ENCODE data around the gene TMEM31.

Gene TMEM31, protein sequence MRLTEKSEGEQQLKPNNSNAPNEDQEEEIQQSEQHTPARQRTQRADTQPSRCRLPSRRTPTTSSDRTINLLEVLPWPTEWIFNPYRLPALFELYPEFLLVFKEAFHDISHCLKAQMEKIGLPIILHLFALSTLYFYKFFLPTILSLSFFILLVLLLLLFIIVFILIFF

GRCh38 chrX:103710609-103711008 is at the start of gene TMEM31:
Gene TMEM31, plus strand, starts transcription at chrX:103710909. Its CDS starts 1,350 bp downstream, at chrX:103712259.
- DNase-seq (ENCODE audit: low read depth): no peak

GRCh38 chrX:103663981-103664762 is 46.5 kb upstream of the TMEM31 start:
- DNase-seq (ENCODE audit: low read depth): no peak

DNA sequence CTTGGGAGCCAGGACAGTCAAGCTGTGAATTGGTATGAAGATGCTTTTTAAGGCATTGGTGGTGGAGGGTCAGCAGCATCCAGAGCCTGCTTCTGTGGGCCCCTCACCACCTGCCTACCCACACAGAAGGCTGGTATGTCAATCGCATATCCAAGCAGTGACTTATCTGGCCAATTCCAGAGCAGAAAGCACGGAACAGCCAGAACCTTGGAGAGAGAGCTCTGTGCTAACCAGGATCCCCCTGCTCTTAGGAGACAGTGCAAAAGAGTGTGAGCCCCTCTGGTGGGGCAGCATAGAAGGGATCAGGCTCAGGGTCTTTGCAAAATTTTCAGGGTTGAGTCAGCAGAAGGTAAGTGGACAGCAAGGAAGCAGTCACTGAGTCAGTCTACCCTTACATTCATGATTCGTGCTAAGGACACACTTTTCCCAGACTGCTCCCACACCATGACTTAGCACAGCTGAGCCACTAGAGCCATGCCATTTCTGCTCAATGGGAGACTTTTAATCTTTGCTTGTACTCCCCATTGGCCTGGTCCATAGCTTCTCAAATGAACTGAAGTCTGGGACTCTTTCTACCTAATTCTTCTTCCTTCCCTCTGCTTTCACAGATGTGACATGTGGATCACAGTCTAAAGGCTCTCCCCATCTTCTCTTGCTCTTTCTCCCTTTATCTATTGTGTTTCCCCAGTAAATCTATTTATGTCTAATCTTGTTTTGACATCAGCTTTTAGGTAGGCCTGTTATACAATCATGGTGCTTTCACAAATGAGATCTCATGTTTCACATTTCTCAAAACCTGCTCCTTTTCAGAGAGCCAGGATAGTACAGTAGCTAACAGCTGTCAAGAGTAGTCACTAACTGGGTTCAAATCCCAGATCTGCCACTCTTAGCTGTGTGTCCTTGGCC is 44.3 kb upstream of the TMEM31 start:
- DNase-seq (ENCODE audit: low read depth): no peak

DNA sequence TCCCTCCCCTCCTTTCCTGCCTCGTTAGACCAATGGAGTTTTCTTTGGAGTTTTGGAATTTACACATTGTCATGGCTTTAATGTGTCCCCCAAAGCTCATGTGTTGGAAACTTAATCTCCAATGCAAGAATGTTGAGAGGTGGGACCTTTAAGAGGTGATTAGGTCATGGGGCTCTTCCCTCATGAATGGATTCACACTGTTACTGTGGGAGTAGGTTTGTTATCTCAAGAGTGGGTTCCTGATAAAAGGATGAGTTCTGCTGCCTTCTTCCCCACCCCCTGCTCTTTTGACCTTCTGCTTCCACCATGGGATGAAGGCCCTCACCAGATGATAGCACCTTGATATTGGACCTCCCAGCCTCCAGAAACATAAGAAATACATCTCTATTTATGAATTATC is 41.0 kb upstream of the TMEM31 start:
- DNase-seq (ENCODE audit: low read depth): no peak

DNA sequence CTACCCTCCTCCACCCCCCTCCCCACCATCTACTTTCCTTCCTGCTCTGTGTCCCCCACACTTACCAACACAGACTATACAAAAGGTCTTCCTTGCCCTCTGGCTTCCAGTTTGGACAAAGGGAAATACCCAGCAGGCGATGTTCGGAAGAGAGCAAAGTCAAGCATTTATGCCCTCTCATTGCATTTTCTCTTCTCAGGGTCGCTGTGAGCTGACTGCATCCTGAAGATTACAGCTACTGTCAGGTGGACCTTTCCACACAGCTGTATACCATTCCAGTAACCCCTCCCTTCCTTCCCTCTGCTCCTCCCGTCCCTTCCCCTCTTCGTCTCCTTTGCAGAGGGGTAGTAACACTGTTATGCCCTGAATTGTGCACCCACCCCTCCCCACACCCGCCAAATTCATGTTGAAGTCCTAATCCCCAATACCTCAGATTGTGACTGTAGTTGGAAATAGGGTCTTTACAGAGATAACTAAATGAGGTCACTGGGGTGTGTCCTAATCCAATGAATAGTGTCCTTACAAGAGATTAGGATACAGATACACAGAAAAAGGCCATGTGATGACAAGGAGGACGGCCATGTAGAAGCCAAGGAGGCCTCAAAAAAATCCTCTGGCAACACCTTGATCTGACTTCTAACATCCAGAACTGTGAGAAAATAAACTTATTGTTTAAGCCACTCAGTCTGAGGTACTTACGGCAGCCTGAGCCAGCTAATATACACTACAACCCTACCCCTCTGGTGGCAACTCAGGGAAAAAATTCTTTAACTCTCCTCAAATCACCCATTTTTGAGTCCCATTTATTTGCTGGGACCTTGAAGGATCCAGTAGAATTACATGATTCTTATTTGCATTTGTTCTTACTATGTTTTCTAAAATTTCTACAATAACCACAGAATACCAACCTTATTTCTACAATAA is 35.9 kb upstream of the TMEM31 start:
- no peak for DNase-seq (ENCODE audit: low read depth)

DNA sequence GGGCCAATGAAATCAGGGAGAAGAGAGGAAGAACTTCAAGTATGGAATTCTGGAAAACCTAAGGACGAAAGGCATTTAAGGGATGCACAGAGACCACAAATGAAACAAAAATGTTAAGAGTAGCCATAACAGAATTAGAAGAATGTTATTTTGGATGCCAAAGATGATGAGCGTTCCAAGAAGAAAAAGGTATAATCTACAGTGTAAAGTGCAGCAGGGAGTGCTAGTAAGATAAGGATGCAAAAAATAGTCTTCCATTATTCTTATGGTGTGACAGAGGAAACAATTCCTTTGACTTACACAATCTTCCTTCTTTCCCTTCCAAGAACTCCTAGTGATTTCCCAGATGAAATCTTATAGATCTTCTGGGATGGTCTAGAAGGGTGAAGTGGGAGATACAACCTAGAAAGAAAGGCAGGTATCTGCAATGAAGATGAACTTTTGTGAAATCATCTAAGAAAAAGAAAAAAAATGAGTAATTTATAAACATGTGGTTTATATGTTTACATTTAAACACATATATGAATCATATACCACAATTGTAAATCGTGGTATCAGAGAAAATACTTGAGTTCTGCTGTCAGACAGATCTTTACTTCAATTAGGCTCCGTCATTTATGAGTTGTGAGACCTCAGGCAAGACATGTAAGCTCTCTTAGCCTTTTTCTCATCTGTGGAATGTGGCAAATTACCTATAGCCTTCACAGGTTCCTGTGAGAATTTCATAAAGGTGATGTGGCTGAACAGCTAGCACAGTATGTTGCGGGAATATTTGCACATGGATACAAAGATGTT is 32.3 kb upstream of the TMEM31 start:
- DNase-seq (ENCODE audit: low read depth): no peak

GRCh38 chrX:103681443-103681842 is 29.3 kb upstream of the TMEM31 start:
- DNase-seq (ENCODE audit: low read depth): no peak

GRCh38 chrX:103685396-103685795 is 25.3 kb upstream of the TMEM31 start:
- DNase-seq (ENCODE audit: low read depth): no peak

DNA sequence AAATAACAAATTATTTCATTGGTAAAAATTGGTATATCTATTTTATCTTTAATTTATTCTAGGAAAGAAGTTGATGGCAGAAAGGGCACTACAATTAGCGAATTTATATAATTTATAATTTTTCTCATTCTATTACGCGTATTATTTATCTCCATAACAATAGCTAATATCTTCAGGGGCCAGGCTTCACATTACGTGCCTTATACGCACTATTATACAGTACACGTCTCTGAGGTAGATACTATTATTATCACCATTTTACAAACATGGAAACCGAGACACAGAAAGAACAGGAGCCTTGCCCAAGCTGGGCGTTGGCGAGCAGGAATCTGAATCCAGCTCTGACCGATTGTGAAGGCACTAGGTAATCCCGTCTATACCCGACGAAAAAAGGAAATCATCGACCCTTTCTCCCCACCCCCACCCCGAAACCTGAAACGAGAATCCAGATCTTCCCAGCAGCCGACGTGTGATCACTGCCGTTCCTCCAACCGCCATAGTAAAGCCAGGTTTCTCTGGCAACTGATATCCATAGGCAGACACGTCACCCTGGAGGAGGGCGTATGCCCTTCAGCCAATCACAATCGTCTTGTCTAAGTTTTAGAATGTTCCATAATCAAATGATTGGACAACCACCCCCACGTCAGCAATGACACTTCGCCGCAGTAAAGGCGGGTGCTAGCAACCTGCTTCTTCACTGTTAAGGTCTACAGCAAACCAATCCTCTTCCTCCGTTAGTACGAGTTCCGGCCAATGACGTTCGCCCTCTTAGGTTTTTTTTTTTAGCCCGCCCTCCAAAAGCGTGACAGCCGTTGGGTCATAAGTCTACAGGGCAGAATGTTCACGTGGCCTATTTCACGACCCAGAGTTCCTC is 24.3 kb upstream of the TMEM31 start, which contains the start of gene MORF4L2:
TSS of gene MORF4L2 (minus strand) at position 501 of the 874 bp plus-strand sequence. CDS start 9,672 bp downstream, outside the sequence.
- DNase-seq (ENCODE audit: low read depth): peak; percentile 92

DNA sequence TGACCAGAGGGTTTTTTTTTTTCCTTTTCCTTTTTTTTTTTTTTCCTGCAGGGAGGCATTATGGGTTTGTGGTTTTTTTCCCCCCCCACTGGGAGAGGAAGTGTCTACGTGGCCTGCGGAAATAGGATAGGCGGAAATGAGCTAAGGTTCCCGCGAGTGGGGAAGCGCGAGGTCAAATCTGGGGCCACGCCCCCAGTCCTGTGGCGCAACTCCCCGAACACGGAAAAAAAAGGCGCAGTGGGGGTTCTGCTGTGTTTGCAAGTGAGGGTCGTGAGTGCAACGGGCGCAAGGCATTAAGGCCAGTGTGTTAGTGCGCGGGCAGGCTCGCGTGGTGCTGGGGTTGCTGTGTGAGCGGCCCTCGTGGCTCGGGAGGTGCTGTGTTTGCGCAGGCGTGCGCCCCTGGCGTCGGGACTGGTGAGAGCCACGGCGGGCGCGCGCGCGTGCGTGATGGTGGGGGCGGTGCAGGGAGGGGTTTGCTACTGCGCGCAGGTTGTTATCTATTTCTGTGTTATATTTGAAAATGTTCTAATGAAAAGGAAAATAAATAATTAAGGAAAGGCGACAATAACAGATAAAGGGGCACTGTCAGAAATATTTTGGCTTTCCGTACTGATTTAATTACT is 23.5 kb upstream of the TMEM31 start:
- DNase-seq (ENCODE audit: low read depth): no peak

DNA sequence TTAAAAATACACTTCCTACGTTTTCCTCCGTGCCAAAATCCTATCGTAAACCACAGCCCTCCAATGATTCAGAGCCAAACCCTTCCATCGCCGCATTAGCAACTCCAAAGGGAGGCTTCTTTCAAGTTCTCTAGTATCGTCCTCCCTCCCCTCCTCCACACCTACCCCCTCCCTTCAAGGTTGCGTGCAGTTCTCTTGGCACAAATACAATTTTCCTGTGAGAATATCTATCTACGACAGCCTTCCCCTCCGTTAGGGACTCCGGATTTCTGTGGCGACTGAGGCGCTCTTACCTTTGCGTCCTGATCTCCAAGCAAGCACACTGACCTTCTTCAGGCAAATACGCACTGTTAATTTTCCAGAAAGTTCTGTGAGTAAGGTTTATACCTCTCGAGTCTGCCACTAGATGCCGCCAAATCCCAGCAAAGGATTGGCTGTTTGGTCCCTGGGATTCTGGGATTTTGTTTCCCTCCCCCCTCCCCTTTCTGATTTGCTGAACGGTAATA is 23.0 kb upstream of the TMEM31 start:
- peak; percentile 52 for DNase-seq (ENCODE audit: low read depth)

GRCh38 chrX:103688946-103689345 is 21.8 kb upstream of the TMEM31 start:
- DNase-seq (ENCODE audit: low read depth): no peak

- DNase-seq (ENCODE audit: low read depth): no peak
Observed at GRCh38 chrX:103691059-103691458, 19.6 kb upstream of the TMEM31 start.

GRCh38 chrX:103697687-103698086 is 13.0 kb upstream of the TMEM31 start:
- DNase-seq (ENCODE audit: low read depth): no peak

- no peak for DNase-seq (ENCODE audit: low read depth)
Observed at GRCh38 chrX:103699243-103699642, 11.5 kb upstream of the TMEM31 start.

GRCh38 chrX:103704863-103705262 is 5.8 kb upstream of the TMEM31 start:
- no peak for DNase-seq (ENCODE audit: low read depth)

- DNase-seq (ENCODE audit: low read depth): peak; percentile 44
Observed at GRCh38 chrX:103716962-103717361, 6.3 kb downstream of the TMEM31 start.

DNA sequence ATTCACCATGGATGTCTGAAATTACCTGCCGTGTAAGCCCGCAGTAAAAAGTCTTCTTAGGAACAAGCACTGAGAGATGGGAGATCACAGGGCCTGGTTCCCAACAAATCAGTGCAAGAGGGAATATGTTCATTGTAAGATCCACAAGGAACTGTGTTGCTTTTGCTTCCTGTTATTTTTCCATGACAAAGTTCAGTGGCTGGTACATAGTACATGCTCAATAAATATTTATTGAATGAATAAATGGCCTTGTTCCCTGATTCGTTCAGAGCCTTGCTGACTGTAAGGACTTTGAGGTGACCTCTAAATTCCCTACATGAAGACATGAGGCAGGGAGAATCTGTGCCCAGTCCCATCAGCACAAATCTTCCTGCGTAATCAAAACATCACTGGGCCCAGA is 7.4 kb downstream of the TMEM31 start:
- DNase-seq (ENCODE audit: low read depth): no peak

- no peak for DNase-seq (ENCODE audit: low read depth)
Observed at GRCh38 chrX:103722505-103722904, 11.8 kb downstream of the TMEM31 start.

Measured in HS-5 (cell line).